Stomach (tissue), 9 donors: ENCODE measurements around the gene BMP3. TPM values are rescaled to one million over a fixed set of nuclear protein-coding genes. Genes with fewer than 3 reads are reported as not detected.

Source experiments
- DNase-seq, 2 donors: peaks; one replicate each; pipeline versions ENCODE4 v3.0.0 to v3.0.0-alpha.2; 2013 to 2019
- H3K27ac ChIP-seq, 5 donors: fragments of 200-600 bp in 4 of 5; sonication (generic) in 4 of 5; one replicate each; pipeline ENCODE4 v1.5.1; 2013 to 2019; ENCODE audit warnings: mild to moderate bottlenecking in 1 of 5, moderate library complexity in 1 of 5
- H3K27me3 ChIP-seq, 3 donors: fragments of 200-600 bp; sonication (generic); one replicate each; pipeline ENCODE4 v1.5.1; 2017 to 2019; ENCODE audit warnings: mixed run types in 1 of 3
- H3K36me3 ChIP-seq, 4 donors: fragments of 200-600 bp; sonication (generic); 1 replicate in 3 of 4; 2 replicates in 1 of 4; pipeline ENCODE4 v1.5.1; 2016 to 2019
- H3K4me1 ChIP-seq, 4 donors: fragments of 200-600 bp; sonication (generic); one replicate each; pipeline ENCODE4 v1.5.1; 2016 to 2019
- H3K4me3 ChIP-seq, 4 donors: fragments of 200-600 bp; sonication (generic) in 3 of 4; one replicate each; pipeline ENCODE4 v1.5.1; 2016 to 2019; ENCODE audit warnings: mild to moderate bottlenecking in 1 of 4
- H3K9me3 ChIP-seq, 4 donors: fragments of 200-600 bp; sonication (generic); one replicate each; pipeline ENCODE4 v1.5.1; 2016 to 2019
- CTCF ChIP-seq, 7 experiments: fragments of 450-650 bp in 4 of 7; fragments of 200-600 bp in 3 of 7; sonication (generic) in 3 of 7; IDR thresholded peaks; one replicate each; pipeline ENCODE4 v1.5.1; 2016 to 2019; ENCODE audit warnings: antibody characterized with exemption in 7 of 7, control low read depth in 2 of 7, mild to moderate bottlenecking in 1 of 7
- EP300 ChIP-seq: sonication (generic); formaldehyde crosslinking; IDR thresholded peaks from one replicate; pipeline ENCODE4 v1.6.1; 2017; ENCODE audit warnings: antibody characterized with exemption
- POLR2A ChIP-seq, 4 donors: fragments of 450-650 bp; IDR thresholded peaks; one replicate each; pipeline ENCODE4 v1.6.1; 2016; ENCODE audit warnings: antibody characterized with exemption in 4 of 4, control low read depth in 2 of 4, mild to moderate bottlenecking in 1 of 4, moderate library complexity in 1 of 4
- POLR2AphosphoS5 ChIP-seq, 3 donors: sonication (generic); formaldehyde crosslinking; IDR thresholded peaks; one replicate each; pipeline ENCODE4 v1.6.1; 2016; ENCODE audit warnings: antibody characterized with exemption in 3 of 3
- WGBS, 5 donors: extraction: QIAGEN DNeasy Blood & Tissue Kit in 3 of 5; methylation state at CpG; one replicate each; pipeline versions ENCODE4 v1.1.5 to v1.1.7; 2013 to 2018; 5-methylcytosine and 5-hydroxymethylcytosine counted together
- intact Hi-C: fragments of 100-400 bp; cut with DNase I; formaldehyde crosslinking; loops from one replicate; pipeline ENCODE4 v1.15.1; 2023; ENCODE audit warnings: low total_unique reads
- polyA plus RNA-seq, 3 donors: library from polyadenylated mRNA; stranded (reverse); fragments of 200-250 nt; gene quantifications; one replicate each; pipeline ENCODE4 v1.2.3, GENCODE V29; 2013
- total RNA-seq, 5 donors: library from RNA; depleted of rRNA; stranded (reverse); fragments of >200 nt; gene quantifications; one replicate each; pipeline versions ENCODE4 v1.1.0 to v1.2.3, GENCODE V29; 2014 to 2016
- donor health status: healthy with polysubstance abuse.
- donor health status: Bipolar disorder and iron deficiency.
- donor health status: healthy.

The BMP3 gene
- total and polyA plus RNA-seq, 8 donors, result 0.15 to 36.9 (median 2.3) TPM; not detected in 1

- TF ChIP-seq EP300 (no peak), POLR2A (IDR thresholded peaks at IDR 0.05) (no peak), POLR2AphosphoS5 (IDR thresholded peaks at IDR 0.05) (no peak), CTCF (IDR thresholded peaks at IDR 0.05) (no peak)
- H3K36me3 ChIP-seq, result no peaks in the 10 kb centered on the region
- no peaks in the 10 kb centered on the region for H3K4me1 ChIP-seq
- no peak for DNase-seq
- 80 to 89% (median 82%) methylated on average over 4 of the region's 4 CpGs for WGBS, 5 donors
- H3K27ac ChIP-seq, result no peak overlapping the region
- no peak overlapping the region for H3K4me3 ChIP-seq
- no peaks in the 10 kb centered on the region for H3K27me3 ChIP-seq
- intact Hi-C loops, result no loop called here
- H3K9me3 ChIP-seq, result no peaks in the 10 kb centered on the region
Observed at GRCh38 chr4:81106150-81106549, 75.6 kb downstream of the BMP3 start.

Other genes starting within 250 kb of the BMP3 start
- gene PRKG2, start 184.5 kb downstream of the BMP3 start, total RNA-seq, result 1 to 10 TPM in 1 of 5 donors, under 1 TPM in 1, not detected in 3; 0.58 to 2.9 TPM
- gene PRKG2, start 184.5 kb downstream of the BMP3 start, polyA plus RNA-seq, result under 1 TPM; 0.19 to 0.61 (median 0.23) TPM